Measurements from ENCODE around the gene BLID.

The BLID gene

DNA sequence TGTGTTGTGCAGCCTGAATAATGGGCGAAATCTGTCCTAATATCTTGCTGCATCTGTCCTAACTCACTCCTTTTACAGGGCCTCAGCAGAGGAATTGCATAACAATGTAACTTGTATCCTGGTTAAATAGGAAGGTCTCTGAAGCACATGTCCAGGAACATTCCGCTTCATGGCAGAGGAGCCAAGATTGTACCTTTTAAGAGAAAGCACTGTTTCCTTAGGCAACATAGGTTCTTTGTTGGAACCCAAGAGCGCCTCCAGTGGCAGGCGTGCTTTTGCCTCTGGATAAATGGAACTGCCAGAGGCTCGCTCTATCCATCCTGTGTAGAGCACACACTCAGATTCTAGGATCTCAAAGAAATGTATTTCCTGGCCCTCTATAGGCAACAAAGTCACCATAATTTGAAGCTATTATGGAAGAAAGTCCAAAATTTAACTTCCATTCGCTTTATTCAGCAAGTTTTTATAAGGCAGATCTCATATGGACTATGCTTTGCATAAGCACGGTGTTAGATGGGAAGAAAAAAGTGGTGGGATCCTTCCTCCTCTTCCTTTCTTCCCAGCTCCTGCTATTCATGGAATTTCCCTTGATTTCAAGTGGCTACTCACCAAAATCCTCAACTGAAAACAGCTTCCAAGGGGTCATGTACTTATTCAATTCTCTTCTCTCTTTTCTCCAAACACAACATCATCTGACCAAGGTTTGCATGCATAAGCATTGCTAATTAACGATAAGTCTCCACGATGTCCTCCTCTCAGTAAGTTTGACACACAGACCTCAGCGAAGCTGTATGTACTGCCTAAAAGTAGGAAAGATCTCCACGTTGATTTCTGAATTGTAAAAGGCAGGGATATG, at the start of gene BLID:
TSS of gene BLID (minus strand) at position 692 of the 856 bp plus-strand sequence. CDS start at position 399, 293 bp downstream.
- no peak for DNase-seq

GRCh38 chr11:122163053-122163819, 47.2 kb upstream of the BLID start:
- DNase-seq: no peak

- DNase-seq: no peak
Measured at GRCh38 chr11:122162095-122162494, 46.1 kb upstream of the BLID start.

DNA sequence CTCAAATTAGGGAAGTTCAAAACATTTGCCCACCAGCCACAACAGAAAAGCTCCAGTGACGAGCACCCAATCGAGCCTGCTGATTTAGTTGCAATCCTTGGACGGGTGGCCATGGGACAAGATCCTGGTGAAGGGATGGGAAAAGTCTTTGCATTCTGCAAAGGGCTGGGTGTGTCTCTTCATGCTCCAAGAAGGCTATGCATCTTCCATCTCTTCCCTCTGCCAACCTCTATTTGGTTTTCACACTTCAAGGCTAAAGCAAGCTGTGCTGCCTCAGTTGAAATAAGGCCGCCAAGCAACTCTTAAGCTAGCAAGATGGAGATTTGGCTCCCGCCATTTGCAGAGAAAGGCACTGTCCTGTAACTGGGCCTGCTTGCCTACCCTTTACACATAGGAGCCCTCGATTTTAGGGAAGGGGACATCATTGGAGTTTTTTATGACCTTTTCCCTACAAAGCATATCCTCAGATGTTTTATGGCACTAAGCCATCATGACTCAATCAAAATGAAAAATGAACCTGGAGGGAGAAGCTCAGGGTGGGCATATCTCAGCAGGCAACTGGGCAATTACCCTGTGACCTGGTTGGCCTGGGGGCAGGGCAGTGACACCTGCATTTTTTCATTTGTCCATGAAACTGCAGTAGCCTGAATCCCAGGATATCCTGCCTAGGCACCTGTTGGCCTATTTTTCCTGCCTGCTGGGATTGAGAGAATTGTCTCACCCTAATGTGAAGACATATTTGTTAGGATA, 45.0 kb upstream of the BLID start:
- no peak for DNase-seq

GRCh38 chr11:122159861-122160260, 43.8 kb upstream of the BLID start:
- no peak for DNase-seq

- no peak for DNase-seq
Measured at GRCh38 chr11:122159173-122159721, 43.2 kb upstream of the BLID start.

DNA sequence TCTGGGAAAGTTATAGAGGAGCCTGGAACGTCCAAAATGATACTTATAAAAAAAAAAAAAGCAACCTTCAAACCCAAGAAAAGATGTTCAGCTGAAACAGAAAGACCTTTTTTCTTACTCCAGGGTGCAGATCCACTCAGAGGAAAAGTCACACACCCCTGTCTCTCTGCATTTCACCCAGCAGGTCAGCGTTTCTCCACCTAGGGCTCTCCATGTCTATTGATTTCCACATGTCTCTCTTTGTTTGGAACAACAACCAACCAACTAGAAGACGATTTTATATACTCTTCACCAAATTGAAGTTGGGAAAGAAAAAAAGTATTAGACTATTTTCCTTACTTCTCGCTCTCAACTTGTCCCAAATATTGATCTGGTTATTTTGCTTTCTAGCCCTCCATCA, 42.2 kb upstream of the BLID start:
- DNase-seq: no peak

- no peak for DNase-seq
Measured at GRCh38 chr11:122157653-122158161, 41.7 kb upstream of the BLID start.

DNA sequence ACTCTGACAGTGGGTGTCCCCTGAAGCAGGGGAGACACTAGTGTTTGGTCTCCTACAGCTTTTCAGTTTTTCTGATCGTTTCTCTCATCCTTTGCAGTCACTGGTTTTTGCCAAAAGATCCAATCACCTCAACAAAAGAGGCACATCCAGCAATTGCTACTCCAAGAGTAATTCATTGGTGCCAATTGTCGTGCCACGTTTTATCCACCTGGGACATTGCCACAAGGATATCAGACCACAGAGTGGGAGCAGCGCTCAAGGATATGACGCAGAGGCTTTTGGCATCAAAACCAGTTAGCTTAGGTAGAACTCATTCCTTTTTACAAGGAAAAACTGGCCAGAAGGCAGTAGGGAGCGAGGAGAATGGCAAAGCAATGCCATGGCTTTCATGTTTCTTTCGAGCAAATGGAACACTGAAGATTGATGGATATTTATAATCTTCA, 40.9 kb upstream of the BLID start:
- no peak for DNase-seq

DNA sequence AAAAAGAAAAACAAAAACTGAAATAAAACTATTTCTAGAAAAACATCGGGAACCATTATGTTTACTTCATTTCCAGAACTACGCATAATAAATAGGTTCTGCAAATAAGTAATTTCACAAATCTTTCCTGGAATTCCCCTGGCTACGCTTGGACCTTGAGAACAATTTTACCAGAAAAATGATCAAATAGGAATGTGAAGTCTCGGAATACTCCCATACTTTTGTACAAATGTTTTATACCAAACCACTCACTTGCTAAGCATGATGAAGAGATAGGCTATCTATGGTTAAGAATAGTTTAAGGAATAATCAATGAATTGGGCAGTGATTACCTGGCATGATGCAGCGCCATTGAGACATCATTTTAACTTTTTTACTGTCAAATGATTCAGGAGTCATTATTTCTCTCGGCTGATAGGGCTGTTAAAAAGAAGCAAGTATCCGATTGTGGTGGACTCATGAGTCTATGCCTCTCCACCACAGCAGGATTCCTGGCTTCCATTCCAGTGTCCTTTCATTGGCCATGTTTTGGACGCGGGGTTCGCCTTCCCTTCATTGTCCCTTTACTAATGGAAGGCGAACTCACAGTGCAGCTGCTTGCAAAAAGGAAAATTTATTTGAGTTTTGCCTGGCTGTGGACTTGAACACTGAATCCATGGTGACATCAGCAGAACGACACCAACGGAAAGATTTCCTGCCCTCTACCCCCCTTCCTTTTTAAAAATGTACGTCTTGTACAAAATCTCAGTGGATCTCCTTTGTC, 39.9 kb upstream of the BLID start:
- no peak for DNase-seq

DNA sequence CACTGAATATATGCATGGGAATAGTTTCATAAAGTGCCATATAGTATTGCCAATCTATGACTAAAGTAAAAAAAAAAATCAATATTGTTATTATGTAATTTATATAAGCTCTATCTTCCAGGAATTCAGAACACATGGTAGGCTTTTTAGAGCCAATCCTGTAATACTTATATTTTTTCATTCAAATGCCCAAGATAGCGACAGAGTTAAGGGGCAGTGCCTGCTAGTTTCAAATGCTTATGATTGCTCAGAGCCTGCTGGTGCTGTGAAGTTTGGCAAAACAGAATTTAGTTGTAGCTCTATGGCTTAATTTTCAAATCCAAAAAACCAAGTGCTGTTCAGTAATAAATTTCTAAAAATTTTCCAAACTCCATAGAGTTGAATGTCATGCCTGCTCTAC, 39.0 kb upstream of the BLID start:
- DNase-seq: no peak

DNA sequence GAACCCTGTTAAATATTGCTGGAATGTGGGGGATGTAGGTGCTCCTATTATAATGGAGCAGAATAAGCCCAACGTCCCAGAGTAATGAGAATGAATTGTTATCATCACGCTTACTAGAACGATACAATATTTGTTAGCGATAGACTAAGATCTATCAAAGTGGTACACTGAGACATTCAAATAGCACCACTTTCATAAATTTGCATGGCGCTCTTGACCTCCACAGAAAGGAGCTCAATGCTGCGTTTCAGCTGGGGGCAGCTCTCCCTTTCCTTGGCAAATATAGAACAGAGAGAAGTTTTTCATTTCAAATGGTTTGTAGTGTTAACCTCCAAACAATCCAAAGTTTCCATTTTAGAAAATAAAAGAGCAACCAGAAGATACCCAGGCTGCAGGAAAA, 38.2 kb upstream of the BLID start:
- DNase-seq: no peak

DNA sequence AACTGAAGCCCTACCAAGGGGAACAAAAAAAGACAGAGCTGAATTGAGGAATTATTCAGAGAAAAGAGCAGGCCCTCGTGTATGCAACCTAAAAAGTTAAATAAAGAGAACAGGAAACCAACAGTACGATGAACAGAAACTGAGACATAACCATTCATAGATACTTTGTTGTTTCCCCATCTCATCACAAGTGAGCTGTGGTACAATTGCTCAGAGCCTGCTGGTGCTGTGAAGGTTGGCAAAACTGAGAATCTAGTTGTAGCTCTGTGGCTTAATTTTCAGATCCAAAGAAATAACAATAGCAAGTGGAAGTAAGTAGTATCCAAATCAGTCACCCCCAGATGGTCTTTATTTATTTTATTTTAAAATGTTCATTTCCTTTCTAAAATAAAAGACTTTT, 37.7 kb upstream of the BLID start:
- no peak for DNase-seq

- DNase-seq: no peak
Measured at GRCh38 chr11:122150216-122151124, 34.5 kb upstream of the BLID start.

DNA sequence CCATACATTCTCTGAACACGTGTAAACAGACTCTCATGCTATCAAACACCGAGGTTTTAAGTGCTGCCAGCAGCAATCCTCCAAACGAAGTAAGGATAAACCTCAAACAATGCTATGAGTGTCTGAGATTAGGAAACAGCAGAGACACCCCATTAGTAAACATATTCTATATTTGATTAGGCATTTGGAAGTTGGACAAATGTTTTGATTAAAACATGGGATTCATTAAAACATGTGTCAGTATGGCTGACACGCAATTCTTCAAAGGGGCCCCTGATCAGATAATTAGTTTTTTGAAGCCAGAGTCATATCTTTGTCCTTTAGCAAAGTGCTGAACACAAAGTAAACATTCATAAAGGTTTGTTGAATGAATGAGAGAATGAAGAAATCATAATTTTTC, 33.2 kb upstream of the BLID start:
- DNase-seq: no peak

DNA sequence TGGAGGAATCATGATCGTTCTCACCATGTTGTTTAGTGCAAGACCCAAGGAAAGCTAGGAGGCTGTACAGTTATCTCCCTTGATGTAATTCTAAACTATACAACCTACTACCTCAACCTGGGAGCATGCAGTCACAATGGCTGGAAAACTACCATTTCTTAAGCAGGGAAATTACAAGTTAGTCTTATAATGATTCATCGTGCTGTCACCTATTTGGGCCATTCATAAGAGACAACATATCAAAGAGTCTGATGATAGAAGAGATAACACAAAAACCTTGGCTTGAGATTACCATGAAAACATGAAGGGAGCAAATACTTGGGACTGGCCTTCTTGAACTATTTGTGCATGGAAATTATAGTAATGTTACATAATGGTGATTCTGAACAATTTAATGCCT, 30.5 kb upstream of the BLID start:
- DNase-seq: no peak

DNA sequence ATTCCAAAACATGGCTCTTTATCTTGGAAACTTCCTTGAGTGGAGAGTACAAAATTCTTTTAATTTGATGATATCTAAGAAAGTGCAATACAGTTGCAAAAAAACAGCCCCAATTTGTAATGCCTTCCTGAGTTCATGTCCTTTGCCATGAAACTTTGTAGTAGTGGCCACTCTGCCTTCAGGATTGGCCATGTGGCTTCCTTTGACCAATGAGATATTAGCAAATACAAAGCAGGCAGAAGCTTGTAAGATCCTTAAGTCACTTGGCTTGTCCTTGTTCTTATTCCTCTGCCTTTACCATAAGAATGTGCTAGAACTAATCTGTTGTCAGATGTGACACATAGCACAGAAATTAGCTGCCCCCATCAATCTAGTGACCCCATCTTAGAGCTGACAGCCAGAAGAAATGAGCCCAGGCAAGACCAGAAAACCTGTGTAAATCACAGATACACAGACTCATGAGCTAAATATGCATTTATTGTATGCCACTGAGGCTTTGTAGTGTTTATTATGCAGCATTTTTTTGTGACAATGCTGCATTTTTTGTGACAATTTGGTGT, 29.8 kb upstream of the BLID start:
- no peak for DNase-seq

GRCh38 chr11:122144752-122145151, 28.7 kb upstream of the BLID start:
- DNase-seq: no peak

DNA sequence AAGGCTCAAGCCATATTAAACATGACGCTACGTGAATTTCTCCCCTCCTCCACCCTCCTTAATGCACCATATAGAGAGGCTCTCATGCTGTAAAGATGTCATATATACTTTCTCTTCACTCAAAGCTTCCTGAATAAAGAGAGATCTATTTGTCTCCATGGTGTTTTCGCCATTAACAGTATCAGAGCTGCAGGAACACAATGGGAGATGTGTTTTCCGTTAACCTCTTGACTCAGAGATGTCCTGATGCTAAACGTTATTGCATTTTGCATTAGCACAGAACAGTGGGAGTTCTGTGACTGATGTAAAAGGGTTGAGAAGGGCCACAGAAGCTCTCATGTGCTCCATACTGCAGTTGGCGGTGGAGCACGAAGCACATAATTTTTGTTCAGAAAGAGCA, 25.7 kb upstream of the BLID start:
- no peak for DNase-seq

DNA sequence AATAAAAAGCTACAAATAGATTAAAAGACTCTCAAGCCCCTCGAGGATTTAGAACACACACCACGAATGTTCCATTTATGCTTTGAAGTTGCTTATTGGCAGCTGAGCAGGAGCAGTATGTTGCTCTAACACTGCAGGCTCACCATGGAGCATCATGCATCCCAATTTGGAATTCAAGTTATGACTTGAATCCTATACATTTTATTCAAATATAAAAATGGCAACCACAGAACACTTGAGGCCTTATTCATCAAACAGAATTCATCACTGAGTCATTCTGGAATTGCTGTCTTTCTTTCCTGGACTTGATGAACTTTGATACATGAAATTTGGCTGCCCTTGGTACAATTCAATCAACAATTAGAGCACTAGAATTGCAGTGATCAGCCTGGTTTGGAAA, 24.5 kb upstream of the BLID start:
- DNase-seq: no peak

GRCh38 chr11:122139595-122139866, 23.5 kb upstream of the BLID start:
- DNase-seq: no peak

All from GF-D8 (cell line).